Stimulated activated CD4-positive, alpha-beta T cell treated with anti-CD3 and anti-CD28 coated beads, Interleukin-12 subunit alpha, Interleukin-12 subunit beta, amount 100 ng/mL, for 48 hours (primary cell): ENCODE data around the gene PRTFDC1.
"Not testable (repeated sequence)": the region's sequence is repeated elsewhere in the genome, so short reads cannot be mapped to it uniquely, and the experiment has no call there.

Experiments
- DNase-seq, 3 donors: peaks; one replicate each; pipeline ENCODE4 v3.0.0-alpha.2; 2020; ENCODE audit warnings: low read depth in 2 of 3, low spot score in 1 of 3

Gene PRTFDC1

GRCh38 chr10:24849501-24850299 lies 102.7 kb downstream of the PRTFDC1 start:
- DNase-seq = no peak

- DNase-seq = no peak
Measured at GRCh38 chr10:24849051-24849450, 103.4 kb downstream of the PRTFDC1 start.

- no peak for DNase-seq
Measured at GRCh38 chr10:24848195-24848594, 104.2 kb downstream of the PRTFDC1 start.

GRCh38 chr10:24847112-24848070 lies 105.0 kb downstream of the PRTFDC1 start:
- DNase-seq = no peak

- DNase-seq = no peak
Measured at GRCh38 chr10:24844742-24845141, 107.7 kb downstream of the PRTFDC1 start.

GRCh38 chr10:24843256-24843655 lies 109.2 kb downstream of the PRTFDC1 start:
- no peak for DNase-seq

- DNase-seq = no peak
Measured at GRCh38 chr10:24842856-24843255, 109.5 kb downstream of the PRTFDC1 start.

- no peak for DNase-seq
Measured at GRCh38 chr10:24841530-24841929, 110.9 kb downstream of the PRTFDC1 start.

- no peak for DNase-seq
Measured at GRCh38 chr10:24840784-24841183, 111.6 kb downstream of the PRTFDC1 start.

- not testable (repeated sequence) for DNase-seq
Measured at GRCh38 chr10:24837781-24838180, 114.6 kb downstream of the PRTFDC1 start.

- no peak for DNase-seq
Measured at GRCh38 chr10:24834869-24835268, 117.5 kb downstream of the PRTFDC1 start.

- DNase-seq = no peak
Measured at GRCh38 chr10:24826009-24826408, 126.4 kb downstream of the PRTFDC1 start.

GRCh38 chr10:24825551-24825950 lies 126.9 kb downstream of the PRTFDC1 start:
- no peak for DNase-seq

GRCh38 chr10:24824536-24824935 lies 127.9 kb downstream of the PRTFDC1 start:
- DNase-seq = no peak

- no peak for DNase-seq
Measured at GRCh38 chr10:24824124-24824523, 128.3 kb downstream of the PRTFDC1 start.

GRCh38 chr10:24822590-24822989 lies 129.8 kb downstream of the PRTFDC1 start:
- peak; percentile 18 to 28 (median 22) for DNase-seq

- DNase-seq = no peak
Measured at GRCh38 chr10:24821986-24822385, 130.4 kb downstream of the PRTFDC1 start.

GRCh38 chr10:24816868-24817396 lies 135.5 kb downstream of the PRTFDC1 start:
- DNase-seq = no peak

GRCh38 chr10:24814568-24815313 lies 137.7 kb downstream of the PRTFDC1 start:
- no peak for DNase-seq

GRCh38 chr10:24813856-24814255 lies 138.6 kb downstream of the PRTFDC1 start:
- no peak for DNase-seq

- DNase-seq = no peak
Measured at GRCh38 chr10:24806262-24806661, 146.1 kb downstream of the PRTFDC1 start.
